Measurements from ENCODE around the gene KLK13.
A peak's percentile ranks its signal among the peaks of the same experiment; 100 is the strongest.

The KLK13 gene

DNA sequence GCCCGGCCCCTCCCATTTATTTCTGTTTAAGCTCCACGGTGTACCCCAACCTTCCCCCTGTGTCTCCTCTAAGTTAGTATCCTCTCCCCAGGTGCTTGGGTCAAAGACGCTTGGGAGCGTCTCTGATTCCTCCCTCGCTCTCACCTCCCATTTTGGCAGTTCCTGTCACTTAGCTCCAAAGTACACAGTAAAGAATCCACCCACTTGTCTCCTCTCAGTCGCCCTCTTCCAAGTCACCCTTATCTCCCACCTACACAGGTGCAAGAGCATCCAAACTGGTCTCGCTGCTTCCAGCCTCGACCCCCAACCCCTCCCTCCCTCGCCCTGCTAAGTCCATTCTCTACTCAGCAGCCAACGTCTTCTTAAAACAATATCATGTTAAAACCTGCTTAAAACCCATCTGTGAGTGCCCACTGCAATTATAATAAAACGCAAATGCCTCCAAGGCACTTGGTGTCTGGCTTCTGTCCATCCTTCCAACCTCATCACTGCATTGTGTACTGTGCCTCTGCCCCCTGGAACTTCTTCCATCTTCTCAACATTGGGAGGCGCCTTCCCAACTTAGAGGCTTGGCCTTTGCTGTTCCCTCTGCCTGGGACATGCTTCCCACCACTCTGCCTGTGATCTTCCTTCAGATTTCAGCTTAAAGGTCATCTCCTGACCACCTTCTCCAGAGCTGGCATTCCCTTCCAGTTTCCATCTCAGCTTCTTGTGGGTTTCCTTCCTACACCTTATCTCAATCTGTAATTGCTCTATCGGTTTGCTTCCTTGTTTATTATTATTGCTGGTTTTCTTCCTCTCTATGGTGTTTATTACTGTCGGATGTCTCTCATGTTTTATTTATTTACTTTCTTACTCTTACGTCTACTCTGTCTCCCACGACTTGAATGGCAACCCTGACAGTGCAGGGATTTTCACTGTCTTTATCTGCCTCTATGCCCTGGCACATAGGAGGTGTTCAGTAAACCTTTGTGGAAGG is 27.3 kb upstream of the KLK13 start:
- no peak for DNase-seq

DNA sequence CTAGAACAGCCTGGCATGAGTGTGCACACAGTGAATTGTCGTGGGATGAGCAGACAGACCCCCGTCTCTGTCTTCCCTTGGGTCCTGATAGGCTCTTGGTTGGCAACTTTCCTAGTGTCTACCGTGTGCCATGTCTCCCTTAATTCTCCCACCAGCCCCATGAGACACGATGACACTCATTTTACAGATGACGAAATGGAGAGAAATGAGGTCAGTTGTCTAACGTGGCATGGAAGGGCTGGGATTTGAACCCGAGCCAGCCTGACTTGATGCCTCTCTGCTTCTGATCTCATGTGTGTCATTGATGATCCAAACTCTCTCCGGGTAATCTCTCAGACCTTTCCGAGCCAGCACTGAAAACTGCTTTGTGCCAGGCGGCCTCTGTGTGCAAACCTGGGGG is 26.2 kb upstream of the KLK13 start:
- DNase-seq = no peak

DNA sequence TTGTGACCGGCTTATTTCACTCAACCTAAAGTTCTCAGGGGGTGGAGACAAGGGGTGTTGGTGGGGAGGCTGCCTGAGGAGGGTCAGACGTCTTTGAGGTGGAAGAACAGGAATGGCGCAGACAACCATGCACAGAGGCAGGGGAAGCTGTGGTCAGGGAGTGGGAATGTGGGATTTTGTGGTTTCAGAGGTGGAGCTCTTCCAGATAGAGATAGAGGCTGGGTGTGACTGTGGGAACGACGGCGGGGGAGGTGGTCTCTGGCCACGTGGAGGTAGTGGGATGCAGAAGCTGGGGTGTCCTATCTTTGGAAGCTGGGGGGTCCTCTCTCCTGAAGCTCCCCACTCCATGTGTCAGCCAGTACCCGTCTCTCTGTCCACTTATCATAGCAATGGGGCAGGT is 25.6 kb upstream of the KLK13 start:
- DNase-seq = no peak

DNA sequence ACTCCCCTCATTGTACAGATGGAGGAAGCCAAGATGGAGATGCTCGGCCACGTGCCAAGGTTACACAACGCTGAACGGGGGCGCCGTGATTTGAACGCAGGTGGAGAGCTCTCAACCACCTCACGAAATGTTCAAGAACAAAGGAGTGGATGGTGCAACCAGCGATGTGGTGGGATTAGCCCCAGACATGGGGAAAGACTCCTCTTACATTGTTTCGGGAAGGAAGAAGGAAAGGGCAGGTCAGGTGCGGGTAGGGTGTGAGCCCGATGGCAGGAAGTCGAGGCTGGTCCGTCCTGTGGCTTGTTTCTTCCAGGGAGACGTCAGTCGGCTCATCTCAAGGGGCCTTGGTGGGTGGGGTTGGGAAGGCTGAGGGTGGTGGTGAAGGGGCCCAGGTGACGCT is 24.9 kb upstream of the KLK13 start:
- no peak for DNase-seq

DNA sequence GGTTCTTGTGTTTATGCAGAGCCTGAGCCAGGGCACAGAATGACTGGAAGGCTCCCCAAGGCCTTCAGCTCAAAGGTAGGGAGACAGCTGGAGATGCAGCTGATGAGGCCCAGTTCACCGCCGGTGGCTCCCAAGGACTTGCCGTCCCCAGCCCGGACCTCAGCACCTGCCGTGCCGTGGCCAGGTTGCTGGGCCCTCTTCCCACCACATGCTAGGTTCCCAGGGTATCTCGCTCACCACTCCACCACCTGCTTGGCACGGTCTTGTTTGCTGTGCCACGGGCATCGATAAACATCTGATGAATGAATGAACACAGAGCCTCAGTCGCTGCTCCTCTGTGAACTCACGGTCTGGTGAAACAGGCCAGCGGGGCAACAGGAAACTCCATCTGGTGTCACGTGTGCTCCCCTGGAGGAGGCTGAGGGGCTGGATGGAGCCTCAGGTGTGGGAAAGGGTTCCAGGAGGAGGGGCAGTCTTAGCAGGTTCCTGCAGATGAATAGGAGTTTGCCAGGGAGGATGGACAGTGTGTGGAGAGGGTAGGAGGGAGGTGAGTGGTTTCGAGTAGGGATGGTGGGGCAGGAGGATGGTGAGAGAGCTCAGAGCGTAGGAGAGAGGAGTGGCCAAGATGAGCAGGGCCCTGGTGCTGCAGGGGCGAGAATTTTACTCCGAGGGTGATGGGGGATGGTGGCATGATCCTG is 21.4 kb upstream of the KLK13 start:
- DNase-seq = no peak

DNA sequence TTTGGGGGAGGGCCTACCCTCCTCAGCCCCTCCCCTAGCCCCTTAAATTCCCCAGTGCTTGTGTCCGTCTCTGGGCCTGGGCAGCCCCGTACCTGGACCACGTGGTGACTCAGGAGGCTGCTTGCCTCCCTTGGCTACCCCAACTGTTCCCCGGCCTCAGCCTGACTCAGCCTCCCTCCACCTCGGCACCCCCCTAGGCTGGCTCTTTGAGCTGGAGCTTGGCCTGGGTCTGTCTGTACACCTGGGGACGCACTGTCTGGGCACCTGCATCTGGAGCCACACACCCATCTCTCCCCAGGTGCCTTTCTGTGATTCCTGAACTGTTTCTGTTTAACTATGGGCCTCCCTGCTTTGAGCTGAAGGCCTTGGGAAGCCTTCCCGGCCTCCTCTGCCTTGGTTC is 19.6 kb upstream of the KLK13 start:
- DNase-seq = no peak

DNA sequence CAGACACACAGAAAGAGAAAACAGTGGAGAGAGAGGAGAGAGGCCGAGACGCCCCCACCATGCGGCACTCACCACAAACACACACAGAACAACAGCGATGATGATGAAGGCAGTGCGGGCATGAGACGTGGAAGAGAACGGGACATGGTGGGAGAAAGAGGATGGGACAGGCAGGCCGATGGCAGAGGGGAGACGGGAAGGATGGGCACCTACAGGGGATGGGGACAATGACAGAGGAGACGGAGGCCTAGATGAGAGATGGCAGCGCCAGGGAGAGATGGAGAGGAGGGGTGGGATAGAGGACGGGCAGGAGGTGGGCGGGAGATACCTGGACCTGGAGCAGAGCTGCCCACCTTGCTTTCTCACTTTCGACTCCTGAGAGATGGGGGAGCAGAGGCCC is 18.9 kb upstream of the KLK13 start:
- no peak for DNase-seq

DNA sequence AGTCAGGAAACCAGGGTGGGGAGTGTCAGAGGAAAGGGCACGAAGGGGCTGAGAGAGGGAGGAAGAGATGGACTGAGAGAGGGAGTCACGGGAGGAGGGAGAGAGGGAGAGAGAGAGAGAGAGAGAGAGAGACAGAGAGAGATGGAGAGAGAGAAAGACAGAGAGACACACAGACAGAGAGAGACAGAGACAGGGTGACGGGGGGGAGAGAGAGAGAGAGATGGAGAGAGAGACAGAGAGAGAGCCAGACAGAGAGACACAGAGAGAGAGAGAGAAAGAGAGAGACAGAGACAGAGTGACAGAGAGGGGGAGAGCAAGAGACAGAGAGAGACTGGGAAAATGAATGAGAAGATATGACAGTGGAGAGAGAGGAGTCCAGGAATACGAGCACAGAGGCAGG is 18.3 kb upstream of the KLK13 start:
- no peak for DNase-seq

DNA sequence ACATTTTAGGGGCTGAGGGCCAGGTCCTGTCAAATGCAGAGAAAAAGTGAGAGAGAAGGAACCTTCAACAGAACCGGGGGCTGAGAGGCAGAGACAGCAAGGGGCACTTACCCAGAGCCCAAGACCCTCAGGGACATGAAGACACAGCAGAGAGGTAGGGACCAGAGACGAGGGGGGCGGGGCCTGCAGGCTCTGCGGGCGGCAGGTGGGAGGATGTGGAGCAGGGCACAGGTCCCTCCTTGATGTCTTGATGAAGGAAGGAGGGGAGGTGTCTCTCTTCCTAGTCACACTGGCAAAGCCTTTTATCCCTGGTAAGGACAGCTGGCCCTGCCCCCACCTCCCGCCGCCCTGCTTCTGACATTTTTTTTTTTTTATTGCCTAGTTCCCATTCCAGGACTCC is 17.7 kb upstream of the KLK13 start, which contains the start of gene KLK14:
KLK14 (minus strand) TSS at position 277 of the 400 bp plus-strand sequence; CDS start at position 4, 273 bp downstream.
- no peak for DNase-seq

DNA sequence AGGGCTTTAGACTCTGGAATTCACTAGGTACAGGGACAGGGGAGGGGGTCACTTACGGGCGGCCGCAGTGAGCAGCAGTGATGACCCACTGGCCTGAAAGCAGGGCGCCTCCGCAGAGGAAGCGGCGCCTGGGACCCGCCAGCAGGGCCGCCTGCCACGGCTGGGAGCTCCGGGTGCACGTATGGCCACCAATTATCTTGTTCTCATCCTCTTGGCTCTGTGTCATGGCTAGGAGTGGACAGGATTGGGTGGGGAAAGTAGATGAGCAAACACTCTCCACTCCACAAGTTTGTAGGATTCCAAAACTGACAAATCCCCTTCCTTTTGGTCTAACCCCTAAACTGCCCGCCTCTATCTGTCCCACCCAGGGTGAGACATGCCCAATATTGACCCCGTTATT is 16.6 kb upstream of the KLK13 start:
- DNase-seq = no peak

DNA sequence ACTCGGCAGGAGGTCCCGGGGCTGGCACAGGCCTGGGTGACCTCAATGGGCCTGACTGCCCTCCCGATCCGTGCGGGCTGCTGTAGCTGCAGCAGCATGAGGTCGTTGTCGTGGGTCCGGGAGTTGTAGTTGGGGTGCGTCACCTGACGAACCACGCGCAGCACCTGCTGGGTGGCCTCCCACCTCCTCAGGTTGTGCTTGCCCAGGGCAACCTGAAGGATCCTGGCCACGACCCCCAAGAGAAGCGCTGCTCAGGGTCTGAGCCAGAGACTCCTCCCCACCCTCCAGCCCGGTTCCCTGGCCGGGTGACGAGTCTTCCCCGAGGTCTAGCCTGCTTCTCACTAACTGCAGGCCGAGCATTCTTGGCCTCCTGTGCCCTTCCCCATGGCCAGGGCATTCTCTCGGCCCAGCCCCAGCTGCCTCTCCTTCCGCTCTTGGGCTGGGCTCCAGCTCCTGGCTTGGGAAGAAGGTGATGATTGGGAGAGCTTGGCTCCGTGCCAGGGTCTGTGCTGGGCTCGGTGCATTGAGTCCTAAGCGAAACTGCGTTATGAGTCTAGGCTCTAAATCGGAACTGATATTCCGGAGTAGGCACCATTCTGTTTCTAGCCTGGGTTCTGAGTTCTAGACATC is 14.7 kb upstream of the KLK13 start:
- no peak for DNase-seq

DNA sequence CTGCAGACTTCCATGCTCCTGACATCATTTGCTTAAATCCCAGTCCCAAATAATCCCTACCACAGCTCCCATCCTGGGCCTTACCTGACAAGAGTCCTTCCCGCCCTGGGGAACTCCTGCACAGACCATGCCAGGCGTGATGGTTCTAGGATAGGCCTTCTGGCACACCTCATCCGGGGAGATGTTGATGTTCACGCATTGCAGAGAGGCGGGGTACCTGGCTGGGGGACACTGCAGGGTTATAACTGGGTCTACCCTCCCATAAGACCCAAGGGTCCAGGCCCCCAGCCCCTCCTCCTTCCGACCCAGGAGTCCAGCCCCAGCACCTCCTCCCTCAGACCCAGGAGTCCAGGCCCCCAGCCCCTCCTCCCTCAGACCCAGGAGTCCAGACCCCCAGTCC is 13.8 kb upstream of the KLK13 start:
- DNase-seq = no peak

DNA sequence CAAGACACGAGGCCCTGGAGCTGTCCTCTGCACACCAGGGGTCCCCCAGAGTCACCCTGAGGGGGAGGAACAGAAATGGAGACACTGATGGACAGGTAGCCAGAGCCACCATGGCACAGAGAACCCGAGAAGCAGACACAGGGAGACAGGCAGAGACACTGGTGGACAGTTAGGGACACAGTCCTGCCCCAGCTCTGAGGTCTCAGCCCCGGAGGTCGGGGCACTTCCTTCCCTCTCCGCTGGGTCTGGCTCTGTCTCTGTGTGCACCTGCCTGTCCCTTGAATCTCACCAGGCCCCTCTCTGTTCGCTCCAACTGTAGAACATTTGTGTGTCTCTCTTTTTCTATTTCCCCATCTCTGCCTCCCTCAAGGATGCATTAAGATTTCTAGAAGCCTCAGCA is 13.2 kb upstream of the KLK13 start:
- no peak for DNase-seq

DNA sequence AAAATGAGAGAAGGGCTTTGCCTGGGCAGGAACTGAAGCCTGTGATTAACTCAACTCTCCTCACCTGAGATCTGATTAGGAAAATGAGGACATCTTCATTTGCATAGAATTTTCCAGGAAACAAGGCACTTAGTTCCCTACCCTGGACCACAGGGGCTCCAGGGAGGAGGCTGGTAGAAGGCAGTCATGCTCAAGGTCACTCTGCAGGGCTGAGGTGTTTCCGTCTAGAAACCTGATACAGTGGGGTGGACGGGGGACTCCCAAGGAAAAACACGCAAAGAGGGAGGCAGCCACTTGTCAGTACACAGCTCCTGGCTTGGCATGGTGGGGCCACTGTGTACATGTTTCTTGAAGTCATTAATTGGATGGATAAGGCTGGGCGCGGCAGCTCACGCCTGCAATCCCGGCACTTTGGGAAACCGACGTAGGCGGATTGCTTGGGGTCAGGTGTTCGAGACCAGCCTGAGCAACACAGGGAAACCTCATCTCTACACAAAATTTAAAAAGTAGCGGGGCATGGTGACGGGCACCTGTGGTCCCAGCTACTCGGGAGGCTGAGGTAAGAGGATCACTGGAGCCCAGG is 11.8 kb upstream of the KLK13 start:
- no peak for DNase-seq

DNA sequence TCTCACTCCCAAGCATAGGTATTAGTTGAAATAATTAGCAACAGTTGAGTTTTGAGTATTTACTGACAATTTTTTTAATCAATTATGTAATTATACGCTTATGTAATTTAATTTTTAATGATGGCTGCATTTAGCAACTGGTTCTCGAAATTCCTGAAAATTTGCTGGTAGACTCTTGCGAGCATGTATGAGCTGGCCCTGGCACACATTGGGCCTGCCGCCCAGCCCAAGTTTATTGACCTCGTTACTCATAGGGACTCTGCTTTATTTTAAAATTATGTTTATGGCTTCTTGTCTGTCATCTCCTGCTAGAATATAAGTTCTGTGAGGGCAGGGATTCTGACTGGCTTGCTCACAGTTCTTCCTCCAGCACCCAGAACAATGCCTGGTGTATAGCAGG is 11.1 kb upstream of the KLK13 start:
- DNase-seq = no peak

DNA sequence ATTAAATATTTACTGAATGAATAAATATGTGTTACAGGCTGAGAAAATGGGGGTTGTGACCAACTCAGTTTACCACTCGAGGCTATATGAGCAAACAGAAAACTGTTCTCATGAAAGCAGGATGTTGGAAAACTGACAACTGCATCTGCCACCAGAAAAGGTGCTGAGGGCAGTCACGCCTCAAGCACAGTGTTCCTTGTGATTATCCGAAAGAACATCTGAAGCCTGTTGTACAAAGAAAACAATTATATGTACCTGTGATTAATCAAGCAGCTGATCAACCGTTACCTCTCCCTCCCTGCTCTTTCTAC is 6.2 kb upstream of the KLK13 start:
- peak; percentile 50 for DNase-seq

DNA sequence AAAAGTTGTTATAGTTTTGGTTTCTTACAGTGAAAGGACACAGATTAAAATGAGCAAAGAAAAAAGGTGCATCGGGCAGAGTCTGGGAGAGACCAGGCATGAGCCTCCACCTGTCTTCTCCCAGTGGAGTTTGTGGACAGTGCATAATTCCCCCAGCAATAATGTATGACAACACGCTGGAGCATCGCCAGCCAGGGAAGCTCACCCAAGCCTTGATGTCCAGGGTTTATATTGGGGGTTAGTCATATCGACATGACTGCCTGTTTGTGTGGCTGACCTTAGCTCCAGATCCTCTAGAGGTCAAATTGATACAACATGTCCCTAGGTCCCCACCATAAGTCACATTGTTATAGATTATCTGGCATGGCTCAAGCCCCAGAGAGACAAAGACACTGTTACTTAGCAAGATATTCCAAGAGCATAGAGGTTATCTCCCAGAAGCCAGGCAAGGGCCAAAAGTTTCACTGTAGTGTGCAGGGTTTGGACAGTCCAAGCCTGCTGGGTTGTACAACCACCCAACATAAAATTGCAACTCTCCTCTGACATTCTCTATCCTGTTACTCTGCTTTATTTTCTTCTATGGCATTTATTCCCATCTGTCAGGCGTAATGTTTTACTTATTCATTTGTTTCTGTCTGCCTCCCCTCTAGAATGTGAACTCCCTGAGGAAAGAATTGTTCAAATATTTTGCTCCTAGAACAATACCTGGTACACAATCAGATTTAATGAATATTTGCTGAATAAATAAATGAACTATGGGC is 5.6 kb upstream of the KLK13 start:
- no peak for DNase-seq

DNA sequence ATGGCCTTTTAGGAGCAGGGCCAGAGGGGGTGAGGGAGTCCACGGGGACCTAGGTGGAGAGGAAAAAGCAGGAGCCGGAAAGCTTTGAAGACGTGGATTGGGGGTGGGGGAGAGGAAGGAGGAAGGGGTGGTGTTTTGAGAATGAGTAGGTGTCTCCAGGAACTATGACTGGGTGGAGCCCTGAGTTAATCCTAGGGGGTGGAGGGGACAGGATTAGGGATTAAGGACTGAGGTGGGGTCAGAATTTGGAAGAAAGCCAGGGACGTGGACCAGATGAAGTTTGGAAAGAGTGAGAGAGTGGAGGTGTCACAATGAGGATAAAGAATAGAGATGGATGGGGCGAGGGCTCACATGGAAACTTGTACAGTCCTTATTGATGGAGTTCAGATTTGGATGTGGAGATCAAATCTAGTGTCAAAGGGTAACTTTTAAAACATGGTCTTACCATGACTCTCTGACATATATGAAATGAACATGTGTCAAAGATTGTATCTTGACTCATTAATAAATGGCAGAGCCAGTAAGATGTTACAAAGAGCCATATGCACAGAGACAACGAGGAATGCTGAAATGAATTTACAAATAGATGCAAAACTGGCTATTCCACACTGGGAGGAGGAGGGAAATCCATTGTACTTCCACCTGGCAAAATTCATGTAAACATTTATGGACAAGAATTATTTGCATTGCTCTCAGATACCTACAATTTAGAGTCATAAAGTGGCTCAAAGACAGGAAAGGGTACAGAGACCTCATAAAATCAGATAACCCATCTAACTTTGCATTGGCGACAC is 1.7 kb upstream of the KLK13 start:
- DNase-seq = no peak

DNA sequence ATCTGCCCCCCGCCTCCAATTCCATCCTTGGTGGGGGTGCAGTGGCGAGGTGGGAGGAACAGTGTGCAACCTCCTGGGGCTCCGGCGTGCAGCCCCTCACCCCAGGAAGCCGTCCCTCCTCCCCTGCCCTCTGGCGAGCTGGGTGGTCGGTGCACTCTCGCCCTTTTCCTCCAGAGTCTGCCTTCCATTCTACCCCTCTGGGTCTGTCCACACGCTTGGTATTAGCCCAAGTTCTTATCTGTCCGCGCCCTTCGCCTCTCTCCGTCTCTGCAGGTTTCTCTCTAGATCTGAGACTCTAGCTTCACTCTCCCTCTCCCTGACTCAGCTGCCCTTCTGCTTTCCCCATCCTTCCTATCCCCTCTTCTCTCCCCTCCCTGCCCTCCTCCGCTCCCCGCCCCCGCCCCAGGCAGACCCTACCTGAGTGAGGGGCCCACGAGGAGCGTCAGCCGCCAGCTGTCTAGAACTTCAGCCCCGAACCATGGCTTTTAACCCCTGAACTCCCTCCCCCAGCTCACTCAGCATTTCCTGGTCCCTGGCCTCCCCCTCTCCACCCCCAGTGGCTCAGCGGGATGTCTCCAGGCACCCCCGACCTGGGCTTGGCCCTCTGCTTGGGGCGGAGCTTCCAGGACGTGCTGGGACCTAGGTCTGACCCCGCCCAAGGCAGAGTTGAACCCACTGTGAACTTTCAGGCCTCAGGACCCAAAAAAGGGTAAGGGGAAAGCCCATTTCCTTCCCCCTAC is 499 bp upstream of the KLK13 start:
- no peak for DNase-seq

DNA sequence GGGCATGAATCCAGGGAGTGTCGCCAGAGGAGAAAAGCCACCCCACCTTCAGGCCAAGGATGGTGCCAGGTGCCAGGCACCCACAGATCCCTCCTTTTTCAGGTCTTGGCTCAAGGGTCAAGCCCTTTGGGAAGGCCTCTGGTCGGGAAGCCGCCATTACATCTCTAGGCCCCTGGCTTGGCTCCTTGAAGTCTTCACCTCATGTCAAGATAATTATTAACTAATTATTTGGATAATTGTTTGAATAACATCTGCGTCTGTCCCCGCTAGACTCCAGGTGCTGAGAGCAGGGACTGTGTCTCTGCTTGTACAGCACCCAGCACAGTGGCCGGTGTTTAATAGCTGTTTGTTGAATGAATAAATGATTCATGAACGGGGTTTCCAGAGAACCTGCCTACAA is 1.2 kb downstream of the KLK13 start:
- no peak for DNase-seq

DNA sequence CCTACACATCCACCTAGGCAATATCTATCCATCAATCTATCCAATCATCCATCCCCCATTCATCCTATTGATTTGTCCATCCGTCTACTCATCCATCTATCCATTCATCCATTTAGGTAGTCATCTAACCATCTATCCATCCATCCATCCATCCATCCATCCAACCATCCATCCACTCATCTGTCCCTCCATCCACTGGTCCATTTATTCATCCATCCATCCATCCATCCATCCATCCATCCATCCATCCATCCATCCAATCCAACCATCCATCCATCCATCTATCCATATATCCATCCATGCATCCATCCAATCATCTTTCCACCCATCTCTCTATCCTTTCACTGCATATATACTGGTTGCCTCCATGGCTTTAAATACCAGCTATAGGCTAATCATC is 3.9 kb downstream of the KLK13 start:
- no peak for DNase-seq
